Effector memory CD8-positive, alpha-beta T cell (primary cell): ENCODE results near the gene TMEM114.

Source experiments
- ATAC-seq: fragments of 150-1000 bp; cut with Tn5 transposase; replicated peaks from 2 replicates; pipeline ENCODE4 v1.10.0; 2021; ENCODE audit warnings: mild to moderate bottlenecking, moderate library complexity
- DNase-seq, 3 experiments: peaks; one replicate each; pipeline ENCODE4 v3.0.0; 2021
- H3K27ac Mint-ChIP-seq, 2 donors: one replicate each; pipeline ENCODE4 v1.8.0; 2022; ENCODE audit warnings: mild to moderate bottlenecking in 2 of 2, mixed read lengths in 2 of 2, moderate library complexity in 2 of 2
- H3K27me3 Mint-ChIP-seq, 2 donors: one replicate each; pipeline ENCODE4 v1.8.0; 2022; ENCODE audit warnings: mixed read lengths in 2 of 2
- H3K36me3 Mint-ChIP-seq: one replicate; pipeline ENCODE4 v1.8.0; 2022; ENCODE audit warnings: mild to moderate bottlenecking, moderate library complexity, mixed read lengths; ENCODE audit not compliant: insufficient read depth
- H3K4me1 Mint-ChIP-seq, 2 donors: one replicate each; pipeline ENCODE4 v1.8.0; 2022; ENCODE audit warnings: low read depth in 2 of 2, mixed read lengths in 2 of 2
- H3K4me3 Mint-ChIP-seq, 2 donors: one replicate each; pipeline ENCODE4 v1.8.0; 2022; ENCODE audit warnings: mild to moderate bottlenecking in 2 of 2, mixed read lengths in 2 of 2, moderate library complexity in 2 of 2
- H3K9me3 Mint-ChIP-seq, 2 donors: one replicate each; pipeline ENCODE4 v1.8.0; 2022; ENCODE audit warnings: mixed read lengths in 2 of 2

Gene TMEM114

GRCh38 chr16:8542393-8542792, 47.9 kb downstream of the TMEM114 start:
- no peak overlapping the region for H3K4me3 Mint-ChIP-seq
- no peaks in the 10 kb centered on the region for H3K36me3 Mint-ChIP-seq
- peaks cover 0 to 2% of the 10 kb centered on the region in 2 donors for H3K9me3 Mint-ChIP-seq
- no peak overlapping the region for H3K27ac Mint-ChIP-seq
- peaks cover 40 to 43% of the 10 kb centered on the region in 2 donors for H3K27me3 Mint-ChIP-seq
- H3K4me1 Mint-ChIP-seq: no peaks in the 10 kb centered on the region
- no peak for DNase-seq
- ATAC-seq: no peak

- Mint-ChIP-seq H3K4me1 (no peaks in the 10 kb centered on the region), H3K27ac (no peak overlapping the region), H3K27me3 (peaks cover 35 to 38% of the 10 kb centered on the region in 2 donors), H3K9me3 (peaks cover 0 to 2% of the 10 kb centered on the region in 2 donors), H3K4me3 (no peak overlapping the region), H3K36me3 (no peaks in the 10 kb centered on the region)
- no peak for ATAC-seq
- DNase-seq: no peak
Observed at GRCh38 chr16:8541868-8542267, 48.4 kb downstream of the TMEM114 start.

- no peaks in the 10 kb centered on the region for H3K36me3 Mint-ChIP-seq
- no peak for DNase-seq
Observed at GRCh38 chr16:8537691-8538342, 52.5 kb downstream of the TMEM114 start.

GRCh38 chr16:8533509-8533908, 56.8 kb downstream of the TMEM114 start:
- no peak for ATAC-seq
- H3K27ac Mint-ChIP-seq: no peak overlapping the region

More at GRCh38 chr16:8537691-8538342, 52.5 kb downstream of the TMEM114 start:
- Mint-ChIP-seq H3K27ac (no peak overlapping the region), H3K9me3 (peaks cover 0 to 2% of the 10 kb centered on the region in 2 donors), H3K4me3 (no peak overlapping the region), H3K27me3 (peaks cover 9 to 36% of the 10 kb centered on the region in 2 donors), H3K4me1 (no peaks in the 10 kb centered on the region)
- ATAC-seq: no peak

GRCh38 chr16:8530752-8531384, 59.4 kb downstream of the TMEM114 start:
- no peak for ATAC-seq
- Mint-ChIP-seq H3K9me3 (no peaks in the 10 kb centered on the region), H3K27ac (no peak overlapping the region), H3K4me3 (no peak overlapping the region), H3K27me3 (peaks cover 29 to 46% of the 10 kb centered on the region in 2 donors), H3K4me1 (no peaks in the 10 kb centered on the region), H3K36me3 (no peaks in the 10 kb centered on the region)
- DNase-seq: no peak

More at GRCh38 chr16:8533509-8533908, 56.8 kb downstream of the TMEM114 start:
- Mint-ChIP-seq H3K4me1 (no peaks in the 10 kb centered on the region), H3K27me3 (peaks cover 33 to 39% of the 10 kb centered on the region in 2 donors), H3K36me3 (no peaks in the 10 kb centered on the region), H3K4me3 (no peak overlapping the region), H3K9me3 (peaks cover 0 to 2% of the 10 kb centered on the region in 2 donors)
- DNase-seq: no peak

GRCh38 chr16:8528471-8528870, 61.8 kb downstream of the TMEM114 start:
- Mint-ChIP-seq H3K27me3 (peaks cover 39 to 57% of the 10 kb centered on the region in 2 donors), H3K9me3 (no peaks in the 10 kb centered on the region), H3K36me3 (no peaks in the 10 kb centered on the region), H3K27ac (no peak overlapping the region), H3K4me3 (no peak overlapping the region), H3K4me1 (no peaks in the 10 kb centered on the region)
- ATAC-seq (no peak), DNase-seq (no peak)

- Mint-ChIP-seq H3K4me3 (no peak overlapping the region), H3K9me3 (peaks cover 0 to 1% of the 10 kb centered on the region in 2 donors), H3K27me3 (peaks cover 30 to 59% of the 10 kb centered on the region in 2 donors), H3K4me1 (no peaks in the 10 kb centered on the region), H3K27ac (no peak overlapping the region), H3K36me3 (no peaks in the 10 kb centered on the region)
- ATAC-seq (no peak), DNase-seq (no peak)
Observed at GRCh38 chr16:8523932-8524331, 66.4 kb downstream of the TMEM114 start.

- no peaks in the 10 kb centered on the region for H3K36me3 Mint-ChIP-seq
- DNase-seq (no peak), ATAC-seq (no peak)
- H3K9me3 Mint-ChIP-seq: peaks cover 0 to 1% of the 10 kb centered on the region in 2 donors
- H3K27ac Mint-ChIP-seq: no peak overlapping the region
- no peaks in the 10 kb centered on the region for H3K4me1 Mint-ChIP-seq
- no peak overlapping the region for H3K4me3 Mint-ChIP-seq
- peaks cover 20 to 49% of the 10 kb centered on the region in 2 donors for H3K27me3 Mint-ChIP-seq
Observed at GRCh38 chr16:8522757-8523156, 67.6 kb downstream of the TMEM114 start.

GRCh38 chr16:8519643-8520042, 70.7 kb downstream of the TMEM114 start:
- H3K9me3 Mint-ChIP-seq: peaks cover 0 to 1% of the 10 kb centered on the region in 2 donors
- H3K4me3 Mint-ChIP-seq: no peak overlapping the region
- ATAC-seq (no peak), DNase-seq (no peak)
- H3K27ac Mint-ChIP-seq: no peak overlapping the region
- H3K27me3 Mint-ChIP-seq: peaks cover 16 to 58% of the 10 kb centered on the region in 2 donors
- H3K4me1 Mint-ChIP-seq: no peaks in the 10 kb centered on the region
- no peaks in the 10 kb centered on the region for H3K36me3 Mint-ChIP-seq
